ENCODE results near the gene KIF13A. TPM values are rescaled to one million over a fixed set of nuclear protein-coding genes. Genes with fewer than 3 reads are reported as not detected.

The KIF13A gene
- total and polyA plus RNA-seq, 9 of the 15 experiments (the other 6 are each of a cell fraction or from before 2014, with no cell fraction given), result 3.6 to 44.3 (median 29.7) TPM

DNA sequence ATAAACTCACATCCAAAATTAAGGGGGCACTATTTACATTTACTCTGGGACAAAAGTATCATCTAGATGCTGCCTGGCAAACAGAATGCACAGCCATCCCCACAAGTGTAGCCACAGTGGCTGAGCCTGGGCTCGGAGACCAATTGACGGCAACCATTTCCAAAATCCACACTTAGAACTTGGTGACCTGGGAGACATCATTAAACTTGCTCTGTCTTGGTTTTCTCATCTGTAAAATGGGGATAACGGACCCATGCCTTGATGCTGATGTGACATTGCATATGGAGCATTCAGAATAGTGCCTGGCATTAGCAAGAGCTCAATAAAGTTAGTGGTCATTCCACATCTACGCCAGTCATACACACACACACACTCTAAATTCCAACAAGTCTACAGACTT, 140.7 kb downstream of the KIF13A start:
- Histone ChIP-seq H2AFZ (ENCODE audit: low read depth, low read length) (no peak overlapping the region), H3K4me3 (no peak overlapping the region), H3K27me3 (ENCODE audit: control insufficient read depth in 2 of 2, insufficient read depth in 2 of 2, low read length in 2 of 2) (no peaks in the 10 kb centered on the region), H3K36me3 (ENCODE audit: control insufficient read depth, insufficient read depth, low read length) (peaks cover 48% of the 10 kb centered on the region), H4K20me1 (replicated peaks; ENCODE audit: control insufficient read depth, insufficient read depth, low read length) (no peaks in the 10 kb centered on the region), H3K4me1 (replicated peaks in 1 of 2; ENCODE audit: control insufficient read depth in 2 of 2, insufficient read depth in 2 of 2, low read length in 2 of 2) (peaks cover 12 to 40% of the 10 kb centered on the region in 2 experiments), H3K9ac (ENCODE audit: insufficient read depth in 1 of 2, low read depth in 2 of 2, low read length in 2 of 2) (no peak overlapping the region), H3K9me1 (ENCODE audit: control insufficient read depth, insufficient read depth, low read length) (no peaks in the 10 kb centered on the region), H3K27ac (ENCODE audit: extremely low read depth, low read depth, low read length) (no peak overlapping the region), H3K9me3 (replicated peaks; ENCODE audit: control insufficient read depth, insufficient read depth, low read depth, low read length) (no peaks in the 10 kb centered on the region), H3K79me2 (ENCODE audit: control insufficient read depth, insufficient read depth, low read length) (peaks cover 5% of the 10 kb centered on the region; the same call in 1 of the 3 replicates), H3K4me2 (ENCODE audit: insufficient read depth, low read length) (no peak overlapping the region)
- FAIRE-seq (no peak), DNase-seq (ENCODE audit: extremely low read depth in 1 of 4, low spot score in 3 of 4) (no peak), ATAC-seq (no peak)
- ChIA-PET CTCF (ENCODE audit: low intra/inter-chr PET ratio) (no interaction called here), POLR2A (interaction anchor here (1.3 kb wide), 1 partner anchor 10 kb away, joined by 5 read pairs; no protein-coding TSS in a partner anchor)
- in situ Hi-C loops (cut with MboI) (no loop called here), intact Hi-C loops (cut with micrococcal nuclease) (no loop called here)
- 93% methylated on average over 4 of the region's 4 CpGs for WGBS (ENCODE audit: insufficient coverage, low coverage, missing lambda C conversion rate)
- BruUV-seq (replicated peaks), result no TSS peak
- TF ChIP-seq BCOR (IDR thresholded peaks at IDR 0.05), result peak; percentile 89
- TF ChIP-seq TCF7L2 (IDR thresholded peaks at IDR 0.05; ENCODE audit: low read depth, low read length), result no peak
- TF ChIP-seq CBFA2T3 (IDR thresholded peaks at IDR 0.05), result no peak
- TF ChIP-seq SMARCA5 (IDR thresholded peaks at IDR 0.05), result 0 out of 2 replicates have a peak, but pooled peaks have one; percentile 42
- TF ChIP-seq TSHZ1 (CRISPR knock-in tag; IDR thresholded peaks at IDR 0.05), result no peak
- TF ChIP-seq IRF2 (CRISPR knock-in tag; IDR thresholded peaks at IDR 0.05), result no peak
- no peak for TF ChIP-seq ZNF133 (CRISPR knock-in tag; IDR thresholded peaks at IDR 0.05)
- peak; percentile 57 to 81 for TF ChIP-seq KDM1A (IDR thresholded peaks at IDR 0.05)
- no peak for TF ChIP-seq NR1H2 (CRISPR knock-in tag; IDR thresholded peaks at IDR 0.05)
- TF ChIP-seq, protein P1, sequence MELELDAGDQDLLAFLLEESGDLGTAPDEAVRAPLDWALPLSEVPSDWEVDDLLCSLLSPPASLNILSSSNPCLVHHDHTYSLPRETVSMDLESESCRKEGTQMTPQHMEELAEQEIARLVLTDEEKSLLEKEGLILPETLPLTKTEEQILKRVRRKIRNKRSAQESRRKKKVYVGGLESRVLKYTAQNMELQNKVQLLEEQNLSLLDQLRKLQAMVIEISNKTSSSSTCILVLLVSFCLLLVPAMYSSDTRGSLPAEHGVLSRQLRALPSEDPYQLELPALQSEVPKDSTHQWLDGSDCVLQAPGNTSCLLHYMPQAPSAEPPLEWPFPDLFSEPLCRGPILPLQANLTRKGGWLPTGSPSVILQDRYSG (tag; conservative IDR thresholded peaks at IDR 0.05; ENCODE audit: low read depth), result no peak
- no peak for TF ChIP-seq CBX3 (IDR thresholded peaks at IDR 0.05; ENCODE audit: borderline replicate concordance in 1 of 2, low read length in 2 of 2)
- TF ChIP-seq PTBP1 (IDR thresholded peaks at IDR 0.05; ENCODE audit: low read depth, low read length), result no peak
- peak in 1 of 2 experiments; percentile 35; a peak in 1 of 4 replicates for TF ChIP-seq RCOR1 (IDR thresholded peaks at IDR 0.05; ENCODE audit: borderline replicate concordance in 1 of 2, low read depth in 2 of 2, low read length in 2 of 2)
- no peak for TF ChIP-seq TEAD2 (tag; IDR thresholded peaks at IDR 0.05)
- no peak for TF ChIP-seq JUND (IDR thresholded peaks at IDR 0.05; ENCODE audit: borderline replicate concordance, low read depth, low read length)
- 0 out of 3 replicates have a peak, but pooled peaks have one; percentile 12 for TF ChIP-seq JUND (tag; IDR thresholded peaks at IDR 0.05; ENCODE audit: borderline replicate concordance, low read depth, low read length)
- TF ChIP-seq RBM25 (IDR thresholded peaks at IDR 0.05; ENCODE audit: low read depth, low read length, severe bottlenecking), result peak; percentile 92
- no peak for TF ChIP-seq ZNF79 (CRISPR knock-in tag; IDR thresholded peaks at IDR 0.05; ENCODE audit: low read depth)
- TF ChIP-seq ZNF146 (CRISPR knock-in tag; IDR thresholded peaks at IDR 0.05; ENCODE audit: unreplicated experiment), result no peak
- TF ChIP-seq TGIF2 (CRISPR knock-in tag; IDR thresholded peaks at IDR 0.05), result no peak
- no peak for TF ChIP-seq TCF7 (IDR thresholded peaks at IDR 0.05; ENCODE audit: borderline replicate concordance)
- no peak for TF ChIP-seq KDM5B (IDR thresholded peaks at IDR 0.05; ENCODE audit: insufficient replicate concordance, low read depth, low read length)
